SHP77 (cell line): ENCODE measurements around the gene MBD1.
A peak's percentile ranks its signal among the peaks of the same experiment; 100 is the strongest.
"Not testable (repeated sequence)": the region's sequence is repeated elsewhere in the genome, so short reads cannot be mapped to it uniquely, and the experiment has no call there.

Experiments
- DNase-seq, 2 experiments: peaks; one replicate each; lab custom pipeline; 2025; lab: John Stamatoyannopoulos, UW

MBD1 gene, protein sequence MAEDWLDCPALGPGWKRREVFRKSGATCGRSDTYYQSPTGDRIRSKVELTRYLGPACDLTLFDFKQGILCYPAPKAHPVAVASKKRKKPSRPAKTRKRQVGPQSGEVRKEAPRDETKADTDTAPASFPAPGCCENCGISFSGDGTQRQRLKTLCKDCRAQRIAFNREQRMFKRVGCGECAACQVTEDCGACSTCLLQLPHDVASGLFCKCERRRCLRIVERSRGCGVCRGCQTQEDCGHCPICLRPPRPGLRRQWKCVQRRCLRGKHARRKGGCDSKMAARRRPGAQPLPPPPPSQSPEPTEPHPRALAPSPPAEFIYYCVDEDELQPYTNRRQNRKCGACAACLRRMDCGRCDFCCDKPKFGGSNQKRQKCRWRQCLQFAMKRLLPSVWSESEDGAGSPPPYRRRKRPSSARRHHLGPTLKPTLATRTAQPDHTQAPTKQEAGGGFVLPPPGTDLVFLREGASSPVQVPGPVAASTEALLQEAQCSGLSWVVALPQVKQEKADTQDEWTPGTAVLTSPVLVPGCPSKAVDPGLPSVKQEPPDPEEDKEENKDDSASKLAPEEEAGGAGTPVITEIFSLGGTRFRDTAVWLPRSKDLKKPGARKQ

DNA sequence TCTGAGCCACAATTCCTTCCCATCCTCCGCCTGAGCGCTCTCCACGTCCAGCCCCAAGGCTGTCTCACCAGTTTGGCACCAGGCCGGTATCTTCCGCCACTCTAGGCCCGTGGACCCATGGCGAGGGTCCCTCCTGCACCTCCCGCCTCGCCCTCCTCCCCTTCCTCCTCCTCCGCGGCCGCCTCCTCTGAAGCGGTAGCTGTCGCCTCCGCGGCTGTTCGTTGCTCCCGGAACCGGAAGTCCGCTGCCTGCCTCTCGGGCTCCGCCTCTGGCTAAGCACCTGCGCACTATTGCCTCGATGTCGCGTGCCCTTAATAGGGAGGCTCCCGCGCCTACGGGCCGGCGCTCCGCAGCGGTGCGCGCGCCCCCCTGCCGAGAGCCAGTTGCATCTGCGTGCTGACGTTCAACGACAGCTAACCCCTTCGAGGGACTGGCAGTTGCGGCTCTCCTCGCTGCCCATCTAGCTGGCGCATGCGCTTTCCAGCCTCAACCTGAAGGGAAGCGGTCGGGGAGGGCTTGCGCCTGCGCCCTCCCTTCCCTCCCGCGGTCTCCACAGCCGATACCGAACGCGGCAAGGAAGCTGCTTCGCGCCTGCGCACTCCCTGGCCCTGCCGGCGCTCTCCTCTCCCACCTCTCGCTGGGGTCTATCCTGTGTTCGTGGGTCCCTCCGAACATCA lies at the start of gene MBD1:
Gene MBD1, minus strand, starts transcription at position 229 of the 677 bp plus-strand sequence. CDS start 1,531 bp downstream, outside the sequence.
- DNase-seq, result peak; percentile 89 to 99

DNA sequence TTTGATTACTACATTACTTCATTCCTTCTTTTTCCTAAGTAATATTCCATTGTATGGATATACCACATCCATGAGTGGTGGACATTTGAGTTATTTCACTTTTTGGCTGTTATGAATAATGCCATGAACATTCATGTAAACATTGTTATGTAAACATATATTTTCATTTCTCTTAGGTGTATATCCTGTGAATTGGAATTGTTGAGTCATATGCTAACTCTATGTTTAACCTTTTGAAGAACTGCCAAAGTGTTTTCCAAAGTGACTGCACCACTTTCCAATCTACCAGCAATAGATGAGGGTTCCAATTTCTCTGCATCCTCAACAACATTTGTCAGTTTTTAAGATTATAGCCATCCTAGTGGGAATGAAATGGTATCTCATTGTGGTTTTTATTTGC lies 48.9 kb upstream of the MBD1 start:
- DNase-seq, result no peak

DNA sequence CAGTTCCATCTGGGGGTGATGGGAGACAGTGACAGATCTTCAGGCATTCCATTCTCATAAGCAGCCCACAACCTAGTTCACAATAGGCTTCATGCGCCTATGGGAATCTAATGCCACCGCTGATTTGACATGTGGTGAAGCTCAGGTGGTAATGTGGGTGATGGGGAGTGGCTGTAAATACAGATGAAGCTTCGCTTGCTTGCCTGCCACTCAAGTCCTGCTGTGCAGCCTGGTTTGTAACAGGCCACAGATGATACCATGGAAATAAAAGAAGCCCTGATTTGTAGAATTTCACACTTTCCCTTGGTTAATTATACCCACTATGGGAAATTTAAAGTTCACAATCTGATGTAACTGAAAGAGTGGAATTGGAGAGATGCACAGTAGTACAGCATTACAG lies 46.7 kb upstream of the MBD1 start:
- DNase-seq, result no peak

DNA sequence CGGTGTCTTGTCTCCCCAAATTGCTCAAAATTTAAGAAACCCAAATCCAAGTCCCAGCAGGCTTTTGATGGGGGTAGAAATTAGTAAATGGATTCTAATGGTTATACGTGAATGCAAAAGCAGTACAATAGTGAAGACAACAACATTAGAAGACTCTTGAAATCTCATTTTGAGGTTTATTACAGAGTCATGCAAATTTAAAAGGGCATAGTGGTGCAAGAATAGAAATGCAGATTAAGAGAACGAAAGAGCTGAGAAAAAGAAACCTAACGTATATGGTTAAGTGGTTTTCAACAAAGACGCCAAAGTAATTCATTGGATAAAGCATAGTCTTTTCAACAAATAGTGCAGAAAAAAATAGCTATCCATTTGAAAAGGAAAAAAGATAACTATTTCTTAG lies 39.4 kb upstream of the MBD1 start:
- no peak for DNase-seq

DNA sequence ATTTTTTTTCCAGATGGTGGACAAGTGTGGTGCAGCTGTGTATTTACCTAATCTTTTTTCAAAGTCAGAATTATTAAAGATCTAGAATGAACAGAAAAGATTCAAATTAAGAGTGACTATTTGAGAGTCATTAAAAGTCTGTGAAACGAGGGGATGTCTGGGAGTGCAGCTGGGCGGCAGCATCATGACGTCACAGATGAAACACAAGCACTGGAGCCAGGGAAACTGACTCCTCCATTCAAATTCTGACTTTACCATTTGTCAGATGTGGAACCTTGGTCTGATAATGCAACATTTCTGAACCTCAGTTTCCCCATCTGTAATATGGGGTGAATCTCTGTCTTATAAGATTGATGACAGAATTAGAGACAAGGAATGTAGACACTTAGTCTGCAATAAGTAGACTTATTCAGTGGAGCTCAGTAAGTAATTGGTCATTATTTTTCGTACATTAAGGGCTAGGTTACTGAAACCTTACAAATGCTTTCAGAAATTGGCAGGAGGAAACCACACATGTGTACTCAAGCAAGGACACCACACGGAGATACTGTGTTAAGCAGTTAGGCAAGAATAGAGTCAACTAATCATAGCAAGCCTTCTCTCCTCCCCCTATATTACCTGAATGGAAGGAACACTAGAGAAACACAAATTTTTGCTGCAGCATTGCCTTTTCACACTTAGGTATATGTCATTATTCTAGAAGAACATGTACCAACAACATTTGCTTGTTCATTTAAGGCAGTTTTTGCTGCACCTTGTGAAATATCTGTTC lies 34.0 kb upstream of the MBD1 start:
- no peak for DNase-seq

DNA sequence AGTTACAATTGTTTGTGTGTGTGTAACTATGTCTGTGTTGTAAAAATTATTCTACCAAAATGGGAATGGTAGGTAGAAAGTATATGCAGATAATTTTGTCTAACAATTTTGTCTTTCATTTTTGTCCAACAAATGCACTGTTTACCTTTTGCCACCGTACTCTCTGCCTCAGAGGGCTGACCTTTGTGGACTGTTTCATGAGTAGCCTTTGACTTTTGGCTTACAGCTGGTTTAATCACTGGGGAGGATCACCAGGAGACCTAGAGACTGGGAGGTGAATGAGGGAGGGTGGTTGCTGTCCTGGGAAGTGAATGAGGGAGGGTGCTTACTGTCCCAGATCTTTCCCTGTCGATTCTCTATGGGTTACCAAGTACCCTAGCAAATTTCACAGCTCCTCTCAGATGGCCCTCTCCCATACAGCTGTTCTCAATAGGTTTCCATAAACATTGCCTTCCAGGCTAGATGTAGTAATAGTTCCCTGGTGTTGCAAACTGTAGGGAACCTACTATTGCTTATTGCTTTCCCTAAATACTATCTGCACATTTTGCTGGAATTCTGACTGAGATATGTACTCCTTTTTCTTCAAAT lies 32.6 kb upstream of the MBD1 start:
- DNase-seq, result no peak

DNA sequence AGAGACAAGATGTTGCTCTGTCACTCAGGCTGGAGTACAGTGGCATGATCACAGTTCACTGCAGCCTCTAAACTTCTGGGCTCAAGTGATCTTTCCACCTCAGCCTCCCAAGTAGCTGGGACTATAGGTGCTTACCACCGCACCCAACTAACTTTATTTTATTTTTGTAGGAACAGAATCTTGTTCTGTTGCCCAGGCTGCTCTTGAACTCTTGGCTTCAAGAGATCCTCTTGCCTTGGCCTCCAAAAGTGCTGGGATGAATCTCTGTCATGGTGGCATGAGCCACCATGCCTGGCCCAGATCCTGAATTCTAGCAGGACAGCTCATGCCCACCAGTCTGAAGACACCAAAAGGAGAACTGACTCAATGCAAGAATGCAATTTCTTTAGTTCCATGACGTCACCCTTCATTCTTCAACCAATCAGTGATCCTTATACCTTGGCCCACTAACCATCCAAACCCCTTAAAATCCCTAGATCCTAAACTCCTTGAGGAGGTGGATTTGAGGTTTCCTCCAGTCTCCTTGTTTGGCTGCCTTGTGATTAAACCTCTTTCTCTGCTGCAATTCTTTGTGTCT lies 31.8 kb upstream of the MBD1 start:
- DNase-seq, result no peak

DNA sequence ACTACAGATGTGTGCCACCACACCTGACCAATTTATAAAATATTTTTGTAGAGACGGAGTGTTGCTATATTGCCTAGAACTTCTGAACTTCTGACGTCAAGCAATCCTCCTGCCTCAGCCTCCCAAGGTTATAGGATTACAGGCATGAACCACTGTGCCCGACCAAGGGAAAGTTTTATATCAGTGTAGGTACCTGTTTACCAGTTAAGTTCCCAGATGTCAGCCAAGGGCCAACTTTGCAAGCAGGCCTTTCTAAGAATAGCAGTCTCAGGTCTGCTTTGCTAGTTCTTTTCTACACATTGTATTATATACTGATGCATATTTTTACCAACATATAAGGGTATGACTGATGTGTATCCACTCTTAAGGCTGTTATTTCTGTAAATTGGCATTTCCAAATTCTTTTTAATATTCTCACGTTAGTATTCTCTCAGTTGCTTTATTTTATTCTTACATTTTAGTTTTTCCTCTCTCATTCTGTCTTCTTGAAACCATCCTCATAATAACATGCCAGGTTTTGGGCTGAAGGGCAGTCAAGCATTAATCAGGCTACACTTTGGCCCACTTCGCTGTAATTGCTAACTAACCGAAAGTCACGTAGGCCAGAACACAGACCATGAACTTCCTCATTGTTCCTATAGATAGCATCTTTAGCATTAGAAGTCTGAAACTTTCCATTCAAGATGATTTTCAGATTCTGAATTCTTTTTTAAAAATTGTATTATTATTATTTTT lies 31.1 kb upstream of the MBD1 start:
- no peak for DNase-seq

DNA sequence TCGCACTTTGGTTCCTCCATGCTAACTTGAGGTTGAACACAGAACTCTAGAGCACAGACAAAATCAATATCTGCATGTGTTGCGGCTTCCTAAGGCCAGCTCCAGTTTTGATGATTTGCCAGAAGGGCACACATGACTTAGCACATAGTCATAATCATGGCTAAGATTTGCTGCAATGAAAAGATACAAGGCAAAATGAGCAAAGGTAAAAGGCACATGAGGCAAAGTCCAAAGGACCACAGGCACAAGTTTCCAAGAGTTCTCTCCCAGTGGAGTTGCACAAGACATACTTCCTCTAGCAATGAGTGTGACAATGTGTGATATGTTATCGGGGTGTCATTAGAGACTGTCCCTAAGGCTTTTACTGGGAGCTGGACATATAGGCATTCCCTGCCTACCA lies 30.3 kb upstream of the MBD1 start:
- no peak for DNase-seq

DNA sequence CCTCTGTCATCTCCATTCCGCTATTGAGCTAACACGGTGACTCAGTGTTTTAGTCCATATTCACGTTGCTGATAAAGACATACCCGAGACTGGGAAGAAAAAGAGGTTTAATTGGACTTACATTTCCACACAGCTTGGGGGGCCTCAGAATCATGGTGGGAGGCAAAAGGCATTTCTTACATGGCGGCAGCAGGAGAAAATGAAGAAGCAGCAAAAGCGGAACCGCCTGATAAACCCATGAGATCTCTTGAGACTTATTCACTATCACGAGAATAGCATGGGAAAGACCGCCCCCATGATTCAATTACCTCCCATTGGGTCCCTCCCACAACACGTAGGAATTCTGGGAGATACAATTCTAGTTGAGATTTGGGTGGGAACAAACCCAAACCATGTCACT lies 28.8 kb upstream of the MBD1 start:
- no peak for DNase-seq

DNA sequence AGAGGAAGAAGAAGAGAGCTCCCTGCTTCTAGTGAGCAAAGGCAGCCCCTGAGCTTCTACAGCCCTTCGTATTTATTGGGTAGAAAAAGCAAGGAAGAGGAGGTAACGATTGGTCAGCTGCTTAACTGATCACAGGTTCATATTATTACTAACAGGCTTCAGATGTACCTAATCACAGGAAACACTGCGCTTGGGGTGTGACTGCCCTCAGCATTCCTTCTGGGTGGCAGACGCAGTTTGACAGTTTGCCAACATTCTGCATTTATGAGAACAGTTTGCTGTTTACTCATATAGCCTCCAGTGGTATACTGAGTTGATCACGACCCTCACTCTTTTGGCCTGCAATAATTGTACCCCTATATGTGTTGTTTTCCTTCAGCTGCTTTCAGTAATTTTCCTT lies 27.5 kb upstream of the MBD1 start:
- not testable (repeated sequence) for DNase-seq

DNA sequence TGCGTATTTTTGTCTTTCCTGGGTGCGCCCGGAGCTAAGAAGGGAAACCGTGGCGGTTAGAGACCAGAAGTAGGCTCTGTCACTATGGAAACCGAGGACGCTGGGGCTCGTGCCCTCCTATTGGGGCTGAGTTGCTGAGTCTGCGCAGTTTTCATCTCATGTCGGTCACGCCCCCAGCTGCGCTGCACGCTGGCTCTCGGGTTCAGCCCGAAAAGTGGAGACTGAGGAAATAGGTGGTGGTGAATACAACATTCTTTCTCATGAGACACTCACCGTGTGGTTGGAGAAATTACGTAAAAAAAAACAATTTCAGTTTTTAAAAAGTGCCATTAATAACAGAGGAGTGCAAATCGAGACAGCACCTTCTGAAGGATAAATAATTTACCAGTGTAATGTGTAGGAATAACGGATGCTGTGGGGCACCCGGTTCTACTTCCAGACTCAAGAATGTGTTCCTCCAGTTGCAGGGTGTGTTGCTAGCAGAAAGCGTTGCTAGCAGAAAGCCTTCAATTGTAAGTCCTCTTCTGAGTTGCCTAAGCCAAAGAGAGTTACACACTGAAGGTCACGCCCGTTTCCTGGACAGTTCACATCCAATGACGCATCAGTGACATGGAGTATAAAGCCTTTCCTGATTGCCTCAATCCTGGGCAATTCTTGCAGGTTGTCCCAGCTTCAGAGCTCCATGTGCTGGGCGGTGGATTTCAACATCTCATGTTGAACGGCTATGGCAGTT lies 26.6 kb upstream of the MBD1 start:
- peak; percentile 90 to 93 for DNase-seq

DNA sequence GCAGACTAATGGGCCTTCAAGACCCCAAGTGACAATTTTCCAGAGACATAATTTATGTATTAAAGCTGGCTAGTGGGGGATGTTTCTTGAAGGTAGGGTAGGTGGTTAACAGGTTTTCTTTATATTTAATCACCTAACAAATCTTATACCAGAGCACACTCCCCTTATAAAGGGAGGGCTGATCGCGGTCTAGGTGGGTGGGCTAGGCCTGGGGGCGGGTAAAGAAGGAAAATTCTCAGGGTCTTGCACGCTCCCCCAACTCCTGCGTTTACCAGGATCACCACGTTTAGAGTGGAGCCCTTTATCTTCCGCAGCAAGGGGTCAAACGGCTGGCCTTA lies 26.0 kb upstream of the MBD1 start:
- DNase-seq, result no peak

DNA sequence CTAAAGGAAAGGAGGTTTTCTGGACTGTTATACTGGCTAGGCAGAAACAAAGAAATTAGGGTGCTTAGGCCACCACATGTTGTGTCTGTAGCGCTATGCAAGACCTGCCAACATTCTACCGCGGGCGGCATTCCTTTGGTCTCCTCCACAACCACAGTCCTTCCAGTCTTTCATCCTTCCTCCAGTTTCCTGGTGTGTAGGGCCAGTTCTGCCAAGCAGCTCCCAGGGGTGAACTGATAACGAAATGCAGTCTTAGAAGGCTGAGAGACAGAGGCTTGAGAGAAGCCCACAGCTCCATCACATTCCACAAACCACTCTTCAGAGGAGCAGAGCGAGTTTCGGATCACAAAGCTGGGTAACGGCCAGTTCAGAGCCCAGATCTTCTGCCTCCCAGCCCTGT lies 25.6 kb upstream of the MBD1 start:
- DNase-seq, result no peak

DNA sequence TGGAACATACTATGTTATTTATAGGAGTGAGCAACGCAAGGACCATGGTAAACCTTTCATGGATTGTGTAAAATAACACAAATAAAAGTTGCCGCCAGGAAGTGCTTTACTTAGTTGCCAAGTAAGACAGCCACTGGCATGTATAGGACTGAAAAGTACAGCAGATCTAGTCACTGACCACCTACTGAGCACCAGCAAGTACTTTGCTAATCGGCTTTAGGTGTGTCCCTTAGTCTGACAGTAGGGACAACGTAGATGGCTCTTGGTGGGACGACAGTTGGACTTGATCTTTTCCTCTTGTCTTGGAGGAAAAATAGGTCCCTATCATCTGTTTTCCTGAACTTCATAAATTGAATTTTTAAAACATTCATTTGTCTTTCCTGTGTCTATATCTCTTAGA lies 19.8 kb upstream of the MBD1 start:
- no peak for DNase-seq

DNA sequence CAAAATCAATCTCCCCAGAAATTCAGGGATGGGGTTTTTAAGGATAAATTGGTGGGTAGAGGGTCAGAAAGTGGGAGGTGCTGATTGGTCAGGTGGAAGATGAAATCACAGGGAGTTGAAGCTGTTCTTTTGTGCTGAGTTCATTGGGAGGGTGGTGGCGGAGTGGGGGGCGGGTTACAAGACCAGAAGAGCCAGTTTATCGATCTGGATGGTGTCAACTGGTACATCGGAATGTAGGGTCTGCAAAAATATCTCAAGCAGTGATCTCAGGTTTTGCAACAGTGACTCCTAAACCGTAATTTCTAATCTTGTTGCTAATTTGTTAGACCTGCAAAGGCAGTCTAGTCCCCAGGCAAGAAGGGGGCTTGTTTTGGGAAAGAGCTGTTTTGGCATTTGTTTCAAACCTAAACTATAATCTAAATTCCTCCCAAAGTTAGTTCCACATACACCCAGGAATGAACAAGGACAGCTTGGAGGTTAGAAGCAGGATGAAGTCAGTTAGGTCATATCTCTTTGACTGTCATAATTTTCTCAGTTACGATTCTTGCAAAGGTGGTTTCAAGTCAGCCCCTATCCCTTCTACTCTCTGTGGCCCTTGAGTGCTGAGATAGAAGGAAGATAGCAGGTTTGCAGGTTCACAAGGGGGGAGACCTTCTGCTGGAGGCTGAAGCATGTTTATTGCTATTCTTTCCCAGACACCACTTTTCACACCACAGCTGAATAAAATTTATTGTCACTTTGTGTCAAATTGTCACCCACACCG lies 18.5 kb upstream of the MBD1 start:
- DNase-seq, result no peak

DNA sequence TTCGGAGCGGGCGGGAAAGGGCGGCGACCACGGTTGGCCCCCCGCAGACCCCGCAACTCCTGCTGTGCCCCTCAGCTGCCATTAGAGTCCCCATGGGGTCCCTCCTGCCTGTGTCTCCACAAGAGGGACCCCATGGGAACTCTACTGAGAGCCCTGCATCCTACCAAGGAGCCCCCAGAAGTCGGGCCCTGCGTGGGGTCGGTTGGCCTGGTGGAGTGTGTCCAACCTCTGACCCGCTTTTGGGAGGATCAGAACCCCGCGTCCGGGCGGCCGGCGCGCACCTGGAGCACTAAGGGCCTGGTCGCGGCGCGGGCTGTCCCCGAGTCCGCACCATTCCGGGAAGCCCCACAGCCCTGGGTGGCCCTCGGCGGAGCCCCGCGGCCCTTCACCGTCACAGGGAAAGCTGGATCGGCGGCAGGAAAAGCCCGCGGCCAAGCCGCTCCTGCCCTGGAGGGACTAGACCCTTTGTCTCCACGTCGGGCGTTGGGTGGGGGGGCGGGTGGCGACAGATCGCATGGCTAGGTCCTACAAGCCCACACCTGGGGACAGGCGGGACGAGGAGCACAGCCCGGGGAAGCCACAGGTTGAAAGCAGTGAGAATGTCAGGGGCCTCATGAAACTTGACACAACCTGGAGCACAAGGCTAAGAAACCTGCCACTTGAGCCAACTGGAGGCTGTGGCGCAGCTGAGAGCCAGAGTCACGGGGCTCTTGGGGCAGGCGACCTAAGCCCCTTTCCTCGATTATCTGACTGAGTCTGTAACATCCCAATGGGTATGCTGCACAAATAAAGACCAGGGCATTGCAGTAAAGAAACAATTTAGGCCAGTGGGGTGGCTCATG lies 17.3 kb upstream of the MBD1 start:
- no peak for DNase-seq

DNA sequence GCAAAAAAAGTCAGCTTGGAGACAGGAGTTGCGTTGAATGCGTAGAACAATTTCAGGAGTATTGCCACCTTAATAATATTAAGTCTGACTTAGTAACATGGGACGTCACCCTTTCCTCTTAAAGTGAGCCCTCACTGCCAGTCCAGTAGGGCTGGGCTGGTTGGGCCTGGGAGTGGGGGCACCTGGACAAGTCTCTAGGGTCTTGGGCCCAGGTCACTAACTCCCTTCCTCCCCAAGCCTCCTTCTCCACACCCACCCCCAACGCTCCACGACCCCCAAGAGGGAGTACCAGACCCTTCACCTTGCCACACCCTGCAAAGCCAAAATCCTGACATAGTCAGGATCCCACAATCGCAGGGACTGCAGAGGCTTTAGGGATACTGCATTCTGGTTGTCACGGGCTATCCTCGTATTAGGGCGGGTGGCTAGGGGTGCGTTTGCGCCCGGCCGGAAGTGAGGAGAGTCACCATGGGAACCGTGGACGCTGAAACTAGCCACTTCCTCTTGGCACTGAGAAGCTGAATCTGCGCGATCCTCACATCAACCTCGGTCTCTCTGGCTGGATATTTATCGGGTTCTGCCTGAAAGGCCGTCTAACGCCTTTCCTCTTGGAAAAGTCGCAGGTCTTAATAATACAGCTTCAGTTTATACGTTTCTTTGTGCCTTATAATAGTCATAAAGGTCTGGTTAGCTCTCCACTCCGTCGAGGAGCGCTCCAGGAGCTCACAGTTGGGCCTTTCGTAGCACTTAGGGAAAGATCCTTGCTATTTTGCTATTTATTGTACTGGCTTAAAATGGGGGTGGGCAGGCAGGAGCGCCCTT lies 16.5 kb upstream of the MBD1 start:
- DNase-seq, result peak; percentile 11 to 63
